Muscle layer of colon (tissue), 2 donors: Measurements from ENCODE around the gene ANKS1B.
"Not testable (repeated sequence)": the region's sequence is repeated elsewhere in the genome, so short reads cannot be mapped to it uniquely, and the experiment has no call there.

Source experiments
- H3K27ac ChIP-seq: one replicate; pipeline ENCODE4 v1.7.0; 2013; ENCODE audit warnings: low read depth, mild to moderate bottlenecking, low read length, moderate library complexity
- H3K27me3 ChIP-seq, 2 donors: one replicate each; pipeline ENCODE4 v1.7.0; 2013; ENCODE audit warnings: low read length in 2 of 2, mild to moderate bottlenecking in 2 of 2; ENCODE audit not compliant: insufficient read depth in 2 of 2, control insufficient read depth in 1 of 2
- H3K36me3 ChIP-seq: one replicate; pipeline ENCODE4 v1.7.0; 2013; ENCODE audit warnings: mild to moderate bottlenecking, low read length; ENCODE audit not compliant: insufficient read depth
- H3K4me1 ChIP-seq: one replicate; pipeline ENCODE4 v1.7.0; 2013; ENCODE audit warnings: mild to moderate bottlenecking, low read length; ENCODE audit not compliant: insufficient read depth
- H3K4me3 ChIP-seq, 2 donors: one replicate each; pipeline ENCODE4 v1.7.0; 2013; ENCODE audit warnings: low read length in 2 of 2, low read depth in 1 of 2, mild to moderate bottlenecking in 1 of 2, moderate library complexity in 1 of 2
- H3K9ac ChIP-seq: one replicate; pipeline ENCODE4 v1.7.0; 2013; ENCODE audit warnings: low read length
- H3K9me3 ChIP-seq: one replicate; pipeline ENCODE4 v1.7.0; 2013; ENCODE audit warnings: mild to moderate bottlenecking, low read length
- donor health status: abdominal sarcoma.
- donor health status: Adenocarcinoma of cecum.

The ANKS1B gene

DNA sequence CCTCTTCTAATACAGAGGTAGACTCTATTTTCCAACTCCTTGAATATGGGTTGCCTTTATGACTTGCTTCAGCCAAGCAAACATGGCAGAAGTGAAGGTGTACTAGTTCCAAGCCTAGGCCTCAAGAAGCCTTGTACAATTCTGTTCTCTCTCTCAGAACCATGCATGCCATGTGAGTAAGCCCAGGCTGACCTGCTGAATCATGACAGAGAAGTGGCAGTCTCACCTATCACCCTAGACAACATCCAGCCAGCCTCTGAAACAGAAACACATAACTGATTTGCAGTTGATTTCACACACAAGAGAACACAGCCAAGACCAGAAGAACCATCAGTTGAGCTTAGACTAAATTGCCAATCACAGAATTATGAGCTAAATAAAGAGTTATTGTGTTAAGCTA, 180.0 kb downstream of the ANKS1B start:
- no peaks in the 10 kb centered on the region for H3K36me3 ChIP-seq
- H3K27me3 ChIP-seq, result no peaks in the 10 kb centered on the region
- H3K4me3 ChIP-seq, result no peak overlapping the region

DNA sequence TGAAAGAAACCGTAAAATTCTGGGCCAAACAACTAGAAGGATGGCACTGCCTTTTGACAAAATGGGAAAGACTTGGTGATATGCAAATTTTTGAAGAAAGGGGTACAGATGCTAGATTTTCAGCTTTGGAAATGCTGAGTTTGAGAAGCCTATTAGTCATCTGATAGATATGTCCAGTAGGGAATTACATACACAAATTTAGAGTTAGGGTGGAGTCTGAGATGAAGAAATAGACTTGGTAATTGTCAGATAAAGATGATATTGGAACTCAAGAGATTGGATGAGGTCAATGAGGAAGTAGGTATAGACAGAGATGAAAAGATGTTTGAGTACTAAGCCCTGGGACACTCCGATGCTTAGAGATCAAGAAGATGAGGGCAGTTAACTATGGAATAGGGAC, 184.1 kb downstream of the ANKS1B start:
- H3K4me3 ChIP-seq, result no peak overlapping the region
- no peaks in the 10 kb centered on the region for H3K36me3 ChIP-seq
- H3K27ac ChIP-seq, result no peak overlapping the region
- no peaks in the 10 kb centered on the region for H3K27me3 ChIP-seq
- H3K9me3 ChIP-seq, result no peaks in the 10 kb centered on the region
- no peak overlapping the region for H3K9ac ChIP-seq
- no peaks in the 10 kb centered on the region for H3K4me1 ChIP-seq

More for the DNA sequence above, 180.0 kb downstream of the ANKS1B start:
- Histone ChIP-seq H3K9ac (no peak overlapping the region), H3K27ac (no peak overlapping the region), H3K4me1 (no peaks in the 10 kb centered on the region), H3K9me3 (no peaks in the 10 kb centered on the region)

DNA sequence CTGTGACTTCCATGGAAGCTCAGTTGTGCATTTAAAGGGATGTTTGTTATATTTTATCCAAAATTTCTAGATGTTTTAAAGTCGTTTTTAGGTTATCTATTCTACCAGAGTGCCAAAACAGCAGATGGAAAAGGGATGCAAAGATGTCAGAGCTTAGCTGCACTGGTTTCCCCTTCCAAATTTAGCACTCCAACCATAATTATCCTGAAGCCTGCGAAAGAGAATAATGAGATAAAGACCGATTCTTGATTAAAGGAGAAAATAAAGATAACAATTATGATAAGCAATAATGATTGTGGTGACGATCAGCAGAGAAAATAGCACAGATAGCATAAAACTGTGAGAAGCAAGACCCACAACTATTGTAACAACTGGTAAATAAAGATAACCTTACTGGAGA, 186.8 kb downstream of the ANKS1B start:
- H3K9ac ChIP-seq, H3K27me3 ChIP-seq, H3K9me3 ChIP-seq, H3K27ac ChIP-seq, H3K4me3 ChIP-seq, H3K4me1 ChIP-seq, H3K36me3 ChIP-seq: not testable (repeated sequence)

DNA sequence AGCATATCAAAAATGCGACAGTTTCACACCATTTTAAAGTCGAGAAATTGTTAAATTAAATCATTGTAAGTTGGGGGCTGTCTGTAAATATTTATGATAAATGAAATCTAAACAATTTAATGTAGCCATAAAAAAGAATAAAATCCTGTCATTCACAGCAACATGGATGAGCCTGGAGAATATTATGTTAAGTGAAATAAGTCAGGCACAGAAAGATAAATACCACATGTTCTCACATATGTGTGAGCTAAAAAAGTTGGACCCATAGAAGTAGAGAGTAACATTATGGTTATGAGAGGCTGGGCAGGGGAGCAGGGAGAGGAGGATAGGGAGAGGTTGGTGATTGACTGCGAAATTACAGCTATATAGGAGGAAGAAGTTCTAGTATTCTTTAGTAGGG, 201.3 kb downstream of the ANKS1B start:
- Histone ChIP-seq H3K9ac (no peak overlapping the region), H3K36me3 (no peaks in the 10 kb centered on the region), H3K4me1 (no peaks in the 10 kb centered on the region), H3K27ac (no peak overlapping the region), H3K4me3 (no peak overlapping the region), H3K9me3 (no peaks in the 10 kb centered on the region), H3K27me3 (no peaks in the 10 kb centered on the region)

DNA sequence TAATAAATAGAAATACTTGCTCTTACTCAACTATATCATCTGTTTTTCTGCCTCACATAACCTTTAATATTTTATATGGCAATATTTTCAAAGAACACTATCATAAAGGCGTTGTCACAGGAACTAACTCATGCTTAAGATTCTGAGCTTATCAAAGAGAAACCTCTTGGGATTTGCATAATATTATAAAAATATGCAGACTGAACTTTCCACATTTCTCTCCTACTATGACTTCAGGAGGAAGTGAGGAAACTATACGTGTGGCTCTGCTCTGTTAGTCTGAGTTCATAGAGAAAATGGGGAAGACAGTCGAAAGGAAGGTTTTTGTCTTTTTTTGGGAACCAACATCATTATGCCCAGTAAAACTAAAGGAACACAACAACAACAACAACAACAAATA, 212.5 kb downstream of the ANKS1B start:
- Histone ChIP-seq H3K4me1 (no peaks in the 10 kb centered on the region), H3K27me3 (no peaks in the 10 kb centered on the region), H3K9ac (no peak overlapping the region), H3K9me3 (no peaks in the 10 kb centered on the region), H3K36me3 (no peaks in the 10 kb centered on the region), H3K4me3 (no peak overlapping the region), H3K27ac (no peak overlapping the region)

DNA sequence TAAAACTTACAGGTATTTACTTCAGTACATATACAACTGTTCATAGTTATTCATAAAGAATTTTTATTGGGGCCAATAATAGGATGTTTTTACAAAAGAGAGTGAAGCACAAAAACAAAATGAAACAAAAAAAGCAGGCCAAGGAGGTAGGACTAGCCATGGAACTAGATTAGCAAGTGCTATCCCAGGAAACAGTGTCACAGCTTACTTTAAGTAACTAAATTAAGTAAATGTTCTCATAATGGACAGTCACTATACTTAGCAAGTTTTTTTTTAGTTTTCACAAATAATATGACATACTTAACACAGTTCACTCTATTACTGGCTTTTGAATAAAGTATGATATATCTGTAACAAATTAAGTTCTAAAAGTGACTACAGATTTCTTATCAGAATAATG, 213.1 kb downstream of the ANKS1B start:
- no peak overlapping the region for H3K4me3 ChIP-seq
- no peaks in the 10 kb centered on the region for H3K36me3 ChIP-seq
- H3K4me1 ChIP-seq, result no peaks in the 10 kb centered on the region
- no peak overlapping the region for H3K9ac ChIP-seq
- H3K27ac ChIP-seq, result no peak overlapping the region
- no peaks in the 10 kb centered on the region for H3K9me3 ChIP-seq
- no peaks in the 10 kb centered on the region for H3K27me3 ChIP-seq

DNA sequence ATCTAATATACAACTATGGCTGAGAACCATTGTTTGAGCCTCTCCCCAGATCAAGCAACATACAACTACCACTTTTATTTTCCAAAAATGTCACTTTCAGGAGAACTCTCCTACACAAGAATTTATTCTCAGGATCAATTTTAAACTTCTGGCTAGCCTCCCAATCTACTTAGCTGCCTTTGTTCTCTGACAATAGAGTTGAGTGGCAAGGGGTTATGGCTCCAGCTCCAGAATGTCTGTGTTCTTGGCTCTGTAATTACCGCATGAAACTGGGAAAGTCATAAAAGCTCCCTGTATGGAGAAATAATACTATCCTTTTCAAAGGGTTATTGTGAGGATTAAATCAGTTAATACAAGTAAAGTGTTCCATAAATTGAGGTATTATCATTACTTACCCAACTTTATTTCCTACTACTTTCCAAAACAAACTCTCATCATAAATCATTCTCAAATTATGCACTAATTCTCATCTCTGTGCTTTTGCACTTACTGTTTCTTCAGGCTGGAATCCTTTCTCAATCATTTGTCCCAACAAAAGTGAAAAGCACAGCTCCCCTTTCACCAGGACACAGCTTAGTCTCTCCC, 215.2 kb downstream of the ANKS1B start:
- Histone ChIP-seq H3K9me3 (no peaks in the 10 kb centered on the region), H3K27me3 (no peaks in the 10 kb centered on the region), H3K4me3 (no peak overlapping the region), H3K9ac (no peak overlapping the region), H3K27ac (no peak overlapping the region), H3K36me3 (no peaks in the 10 kb centered on the region), H3K4me1 (no peaks in the 10 kb centered on the region)

DNA sequence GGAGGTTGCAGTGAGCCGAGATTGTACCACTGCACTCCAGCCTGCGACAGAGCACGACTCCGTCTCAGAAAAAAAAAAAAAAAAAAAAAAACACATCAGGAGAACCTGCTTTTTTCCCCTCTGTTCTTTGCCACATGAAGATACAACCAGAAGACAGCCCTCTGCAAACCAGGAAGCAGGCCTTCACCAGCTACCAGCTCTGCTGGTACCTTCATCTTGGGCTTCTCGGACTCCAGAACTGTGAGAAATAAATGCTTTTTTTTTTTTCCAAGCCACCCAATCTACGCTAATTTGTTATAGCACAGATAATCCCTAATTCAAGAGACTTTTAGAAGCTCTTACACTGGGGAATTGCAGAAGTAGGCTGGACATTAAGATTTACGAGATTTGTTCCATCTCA, 216.0 kb downstream of the ANKS1B start:
- Histone ChIP-seq H3K27me3 (no peaks in the 10 kb centered on the region), H3K4me1 (no peaks in the 10 kb centered on the region), H3K36me3 (no peaks in the 10 kb centered on the region), H3K9ac (no peak overlapping the region), H3K27ac (no peak overlapping the region), H3K9me3 (no peaks in the 10 kb centered on the region), H3K4me3 (no peak overlapping the region)

DNA sequence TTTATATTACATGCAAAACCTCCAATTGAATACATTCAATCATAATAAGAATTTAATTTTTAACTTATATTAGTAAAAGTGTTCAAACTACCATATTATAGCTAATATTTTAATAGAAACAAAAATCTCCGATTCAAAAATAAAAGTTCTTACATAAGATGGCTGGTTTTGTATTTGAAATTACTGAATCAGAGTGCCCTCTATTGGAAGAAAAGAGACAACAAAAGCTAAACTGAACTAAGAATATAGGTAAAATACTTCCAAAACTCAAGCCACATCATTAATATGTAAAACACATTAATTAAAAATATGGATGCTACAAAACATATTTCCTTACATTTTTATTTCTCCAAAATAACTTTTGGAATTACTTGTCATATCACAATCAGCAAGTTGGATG, 216.9 kb downstream of the ANKS1B start:
- Histone ChIP-seq H3K9me3 (no peaks in the 10 kb centered on the region), H3K27ac (no peak overlapping the region), H3K9ac (no peak overlapping the region), H3K4me1 (no peaks in the 10 kb centered on the region), H3K4me3 (no peak overlapping the region), H3K27me3 (no peaks in the 10 kb centered on the region), H3K36me3 (no peaks in the 10 kb centered on the region)

DNA sequence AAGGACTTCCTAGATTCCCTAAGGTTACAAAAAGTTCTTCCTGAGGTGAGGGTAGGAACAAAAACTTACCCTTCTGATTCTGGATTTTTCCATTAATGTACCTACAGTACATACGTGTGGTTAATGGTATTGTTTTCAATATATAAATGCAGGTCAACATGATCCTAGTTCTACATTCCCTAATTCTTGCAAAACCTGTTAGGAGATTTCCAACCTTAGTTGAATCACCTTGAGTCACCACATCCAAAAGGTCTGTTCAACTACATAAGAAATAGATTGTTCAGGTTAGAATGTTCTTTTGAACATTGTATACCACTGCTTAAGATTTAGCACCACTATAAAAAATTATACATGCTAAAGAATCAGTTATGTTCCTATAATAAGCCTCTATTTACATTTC, 218.3 kb downstream of the ANKS1B start:
- Histone ChIP-seq H3K4me1 (no peaks in the 10 kb centered on the region), H3K27ac (no peak overlapping the region), H3K36me3 (no peaks in the 10 kb centered on the region), H3K27me3 (no peaks in the 10 kb centered on the region), H3K9me3 (no peaks in the 10 kb centered on the region), H3K9ac (no peak overlapping the region), H3K4me3 (no peak overlapping the region)

DNA sequence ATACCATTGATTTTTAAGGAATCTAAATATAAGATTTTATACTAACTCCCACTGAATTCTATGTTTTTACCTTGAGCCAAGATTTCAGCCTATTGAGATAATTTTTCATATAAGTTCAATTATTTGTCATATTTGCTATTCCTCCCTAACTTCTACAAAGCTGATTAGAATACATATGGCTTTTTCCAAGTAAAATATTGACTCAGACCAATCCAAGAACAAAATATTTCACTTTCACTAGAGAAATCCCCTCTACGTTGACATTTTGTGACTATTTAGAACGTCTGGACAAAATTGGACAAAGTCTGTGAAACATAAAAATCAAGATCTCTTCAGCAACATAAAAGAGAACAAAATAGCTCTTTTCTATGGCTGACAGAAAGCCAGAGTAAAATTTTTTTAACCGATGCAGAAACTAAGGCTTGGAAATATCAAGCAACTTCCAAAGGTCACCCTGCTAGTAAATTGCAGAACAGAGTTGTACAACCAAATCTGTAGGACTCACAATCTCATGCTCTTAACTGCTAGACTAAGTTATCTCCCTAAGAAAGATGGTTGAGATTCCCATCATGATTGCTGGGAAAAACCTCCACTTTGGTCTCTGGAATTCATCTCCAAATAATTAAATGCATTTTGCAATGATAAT, 219.1 kb downstream of the ANKS1B start:
- Histone ChIP-seq H3K27ac (no peak overlapping the region), H3K27me3 (no peaks in the 10 kb centered on the region), H3K4me3 (no peak overlapping the region), H3K9me3 (no peaks in the 10 kb centered on the region), H3K9ac (no peak overlapping the region), H3K36me3 (no peaks in the 10 kb centered on the region), H3K4me1 (no peaks in the 10 kb centered on the region)

DNA sequence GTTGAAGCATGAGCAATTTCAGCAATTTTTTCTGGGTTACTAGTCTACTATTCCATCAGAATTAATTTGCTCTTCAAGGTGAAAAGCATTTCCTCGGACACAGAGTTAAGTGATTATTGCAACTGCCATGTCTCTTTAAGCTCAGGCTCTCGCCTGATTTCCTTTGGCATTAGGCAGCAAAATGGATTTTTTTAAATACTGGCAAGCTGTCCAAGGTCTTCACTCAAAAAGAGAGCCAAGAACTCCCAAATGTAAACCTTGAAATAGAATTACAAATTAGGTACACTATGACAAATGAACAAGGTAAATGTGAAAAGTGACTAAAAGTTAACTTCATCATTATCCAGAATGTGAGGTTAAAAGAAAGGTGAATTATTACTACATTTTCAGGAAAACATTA, 225.3 kb downstream of the ANKS1B start:
- Histone ChIP-seq H3K4me3 (no peak overlapping the region), H3K27me3 (no peaks in the 10 kb centered on the region), H3K9me3 (no peaks in the 10 kb centered on the region), H3K36me3 (no peaks in the 10 kb centered on the region), H3K27ac (no peak overlapping the region), H3K4me1 (no peaks in the 10 kb centered on the region), H3K9ac (no peak overlapping the region)
